ENCODE results near the gene TGM3.
"Not testable (repeated sequence)": the region's sequence is repeated elsewhere in the genome, so short reads cannot be mapped to it uniquely, and the experiment has no call there.

Gene TGM3

GRCh38 chr20:2295886-2296515, at the start of gene TGM3:
Gene TGM3 (plus strand): TSS chr20:2296001. CDS start chr20:2296064, 63 bp downstream.
- Mint-ChIP-seq H3K9me3 (no peaks in the 10 kb centered on the region), H3K27ac (no peak within 1 kb of the TSS), H3K27me3 (peaks cover 10 to 16% of the 10 kb centered on the region in 2 donors), H3K4me1 (peaks cover 6 to 9% of the 10 kb centered on the region in 2 donors), H3K4me3 (no peak within 1 kb of the TSS), H3K36me3 (no peaks in the 10 kb centered on the region)
- ATAC-seq (replicated peaks) = no peak
- DNase-seq = no peak

GRCh38 chr20:2246069-2246491, 49.7 kb upstream of the TGM3 start:
- peaks cover 33 to 48% of the 10 kb centered on the region in 2 donors for H3K27me3 Mint-ChIP-seq
- DNase-seq = no peak
- no peak overlapping the region for H3K27ac Mint-ChIP-seq
- H3K36me3 Mint-ChIP-seq = no peaks in the 10 kb centered on the region
- H3K4me1 Mint-ChIP-seq = no peaks in the 10 kb centered on the region
- H3K4me3 Mint-ChIP-seq = no peak overlapping the region
- no peak for ATAC-seq (replicated peaks)
- H3K9me3 Mint-ChIP-seq = no peaks in the 10 kb centered on the region

- H3K9me3 Mint-ChIP-seq = no peaks in the 10 kb centered on the region
- DNase-seq (no peak), ATAC-seq (replicated peaks) (no peak)
- no peaks in the 10 kb centered on the region for H3K4me1 Mint-ChIP-seq
- peaks cover 32 to 39% of the 10 kb centered on the region in 2 donors for H3K27me3 Mint-ChIP-seq
- H3K36me3 Mint-ChIP-seq = no peaks in the 10 kb centered on the region
- no peak overlapping the region for H3K27ac Mint-ChIP-seq
- H3K4me3 Mint-ChIP-seq = no peak overlapping the region
Measured at GRCh38 chr20:2248837-2249236, 47.0 kb upstream of the TGM3 start.

GRCh38 chr20:2249935-2250334, 45.9 kb upstream of the TGM3 start:
- Mint-ChIP-seq H3K27me3 (peaks cover 32 to 47% of the 10 kb centered on the region in 2 donors), H3K4me3 (no peak overlapping the region), H3K4me1 (no peaks in the 10 kb centered on the region), H3K36me3 (no peaks in the 10 kb centered on the region), H3K27ac (no peak overlapping the region), H3K9me3 (no peaks in the 10 kb centered on the region)
- DNase-seq (no peak), ATAC-seq (replicated peaks) (no peak)

GRCh38 chr20:2252419-2252997, 43.3 kb upstream of the TGM3 start:
- no peaks in the 10 kb centered on the region for H3K9me3 Mint-ChIP-seq
- no peak for ATAC-seq (replicated peaks)
- H3K36me3 Mint-ChIP-seq = no peaks in the 10 kb centered on the region

GRCh38 chr20:2253256-2253655, 42.5 kb upstream of the TGM3 start:
- no peak for DNase-seq
- Mint-ChIP-seq H3K4me3 (no peak overlapping the region), H3K36me3 (no peaks in the 10 kb centered on the region), H3K9me3 (no peaks in the 10 kb centered on the region), H3K27me3 (peaks cover 44 to 49% of the 10 kb centered on the region in 2 donors), H3K4me1 (peaks cover 2 to 5% of the 10 kb centered on the region in 2 donors), H3K27ac (no peak overlapping the region)
- no peak for ATAC-seq (replicated peaks)

More at GRCh38 chr20:2252419-2252997, 43.3 kb upstream of the TGM3 start:
- no peak for DNase-seq
- Mint-ChIP-seq H3K27me3 (peaks cover 43 to 47% of the 10 kb centered on the region in 2 donors), H3K27ac (no peak overlapping the region), H3K4me3 (no peak overlapping the region), H3K4me1 (peaks cover 2 to 5% of the 10 kb centered on the region in 2 donors)

- peaks cover 2 to 5% of the 10 kb centered on the region in 2 donors for H3K4me1 Mint-ChIP-seq
- H3K9me3 Mint-ChIP-seq = no peaks in the 10 kb centered on the region
- ATAC-seq (replicated peaks) (no peak), DNase-seq (no peak)
- H3K27ac Mint-ChIP-seq = no peak overlapping the region
- no peaks in the 10 kb centered on the region for H3K36me3 Mint-ChIP-seq
- H3K4me3 Mint-ChIP-seq = no peak overlapping the region
- peaks cover 40 to 41% of the 10 kb centered on the region in 2 donors for H3K27me3 Mint-ChIP-seq
Measured at GRCh38 chr20:2254333-2254732, 41.5 kb upstream of the TGM3 start.

GRCh38 chr20:2255926-2256531, 39.8 kb upstream of the TGM3 start:
- H3K4me1 Mint-ChIP-seq = peaks cover 2 to 5% of the 10 kb centered on the region in 2 donors
- no peak overlapping the region for H3K4me3 Mint-ChIP-seq
- H3K27ac Mint-ChIP-seq = no peak overlapping the region
- H3K9me3 Mint-ChIP-seq = no peaks in the 10 kb centered on the region
- no peak for DNase-seq
- ATAC-seq (replicated peaks) = no peak
- no peaks in the 10 kb centered on the region for H3K36me3 Mint-ChIP-seq
- peaks cover 31 to 39% of the 10 kb centered on the region in 2 donors for H3K27me3 Mint-ChIP-seq

GRCh38 chr20:2259731-2260130, 36.1 kb upstream of the TGM3 start:
- Mint-ChIP-seq H3K4me3 (no peak overlapping the region), H3K9me3 (no peaks in the 10 kb centered on the region), H3K4me1 (peaks cover 2 to 5% of the 10 kb centered on the region in 2 donors), H3K27ac (no peak overlapping the region), H3K36me3 (no peaks in the 10 kb centered on the region), H3K27me3 (peaks cover 14 to 31% of the 10 kb centered on the region in 2 donors)
- ATAC-seq (replicated peaks) (no peak), DNase-seq (no peak)

- Mint-ChIP-seq H3K4me3 (no peak overlapping the region), H3K9me3 (no peaks in the 10 kb centered on the region), H3K27me3 (peaks cover 11 to 28% of the 10 kb centered on the region in 2 donors), H3K36me3 (no peaks in the 10 kb centered on the region), H3K4me1 (peaks cover 2 to 5% of the 10 kb centered on the region in 2 donors), H3K27ac (no peak overlapping the region)
- ATAC-seq (replicated peaks) = no peak
- no peak for DNase-seq
Measured at GRCh38 chr20:2260250-2260649, 35.6 kb upstream of the TGM3 start.

- DNase-seq (no peak), ATAC-seq (replicated peaks) (no peak)
- Mint-ChIP-seq H3K36me3 (no peaks in the 10 kb centered on the region), H3K27me3 (peaks cover 16 to 27% of the 10 kb centered on the region in 2 donors), H3K4me3 (no peak overlapping the region), H3K4me1 (peaks cover 1 to 3% of the 10 kb centered on the region in 2 donors), H3K27ac (no peak overlapping the region), H3K9me3 (no peaks in the 10 kb centered on the region)
Measured at GRCh38 chr20:2261046-2261485, 34.7 kb upstream of the TGM3 start.

- H3K36me3 Mint-ChIP-seq = no peaks in the 10 kb centered on the region
- H3K4me3 Mint-ChIP-seq = no peak overlapping the region
- H3K9me3 Mint-ChIP-seq = no peaks in the 10 kb centered on the region
- no peak for DNase-seq
- H3K4me1 Mint-ChIP-seq = no peaks in the 10 kb centered on the region
- no peak overlapping the region for H3K27ac Mint-ChIP-seq
- ATAC-seq (replicated peaks) = no peak
- peaks cover 22 to 28% of the 10 kb centered on the region in 2 donors for H3K27me3 Mint-ChIP-seq
Measured at GRCh38 chr20:2261629-2262028, 34.2 kb upstream of the TGM3 start.

GRCh38 chr20:2264118-2264517, 31.7 kb upstream of the TGM3 start:
- Mint-ChIP-seq H3K27me3 (peaks cover 19 to 39% of the 10 kb centered on the region in 2 donors), H3K4me1 (no peaks in the 10 kb centered on the region), H3K36me3 (no peaks in the 10 kb centered on the region), H3K4me3 (no peak overlapping the region), H3K9me3 (peaks cover 0 to 3% of the 10 kb centered on the region in 2 donors), H3K27ac (no peak overlapping the region)
- ATAC-seq (replicated peaks) (no peak), DNase-seq (no peak)

GRCh38 chr20:2264621-2265374, 31.0 kb upstream of the TGM3 start:
- not testable (repeated sequence) for H3K4me3 Mint-ChIP-seq; H3K36me3 Mint-ChIP-seq; H3K9me3 Mint-ChIP-seq; DNase-seq; ATAC-seq (replicated peaks); H3K27ac Mint-ChIP-seq; H3K4me1 Mint-ChIP-seq
- peaks cover 21 to 46% of the 10 kb centered on the region in 2 donors for H3K27me3 Mint-ChIP-seq
